Measurements from ENCODE around the gene TMEM40. TPM values are rescaled to one million over a fixed set of nuclear protein-coding genes. Genes with fewer than 3 reads are reported as not detected.

Gene TMEM40
- 0.23 to 0.55 TPM (median 0.42 TPM) in 5 replicates for total RNA-seq (2022; extraction: Qiagen RNA extraction; ENCODE audit: low read depth)

GRCh38 chr3:12759097-12759679 lies at the start of gene TMEM40:
Gene TMEM40 (minus strand): TSS chr3:12759259. CDS start chr3:12749832, 9,427 bp downstream.

GRCh38 chr3:12796171-12797123 lies 37.4 kb upstream of the TMEM40 start, which contains the start of gene CAND2:
Gene CAND2 (plus strand): TSS chr3:12796680. CDS start chr3:12796721, 41 bp downstream.

Other genes with a start within 250 kb of the TMEM40 start
- gene MKRN2OS, start 213.8 kb downstream of the TMEM40 start, total RNA-seq (2022; extraction: Qiagen RNA extraction; ENCODE audit: low read depth), result not detected in 5 replicates
- 22.5 to 24.9 TPM (median 23.9 TPM) in 5 replicates for gene MKRN2, start 202.2 kb downstream of the TMEM40 start, total RNA-seq (2022; extraction: Qiagen RNA extraction; ENCODE audit: low read depth)
- gene RAF1, start 95.1 kb downstream of the TMEM40 start, total RNA-seq (2022; extraction: Qiagen RNA extraction; ENCODE audit: low read depth), result 58.2 to 62.8 TPM (median 60.8 TPM) in 5 replicates
- 0.26 to 0.51 TPM (median 0.32 TPM) in 5 replicates for gene CAND2, start 37.4 kb upstream of the TMEM40 start, total RNA-seq (2022; extraction: Qiagen RNA extraction; ENCODE audit: low read depth)
- 2,298 to 2,477 TPM (median 2,341 TPM) in 5 replicates for gene RPL32, start 82.3 kb upstream of the TMEM40 start, total RNA-seq (2022; extraction: Qiagen RNA extraction; ENCODE audit: low read depth)